WERI-Rb-1 (cell line): ENCODE measurements around the gene ATRIP.

Experiments used
- DNase-seq: peaks from one replicate; pipeline ENCODE4 v3.0.0-alpha.2; 2020
- H3K27ac ChIP-seq: fragments of 250-450 bp; sonication (Bioruptor Pico); 2 replicates; pipeline ENCODE4 v1.5.1; 2020; ENCODE audit warnings: mild to moderate bottlenecking, moderate library complexity
- H3K27me3 ChIP-seq: fragments of 250-450 bp; sonication (Bioruptor Pico); 2 replicates; pipeline ENCODE4 v1.5.1; 2021; ENCODE audit warnings: mild to moderate bottlenecking, low read depth, moderate library complexity; ENCODE audit not compliant: insufficient read depth, severe bottlenecking
- H3K36me3 ChIP-seq: fragments of 250-450 bp; sonication (Bioruptor Pico); 2 replicates; pipeline ENCODE4 v1.5.1; 2020; ENCODE audit warnings: mild to moderate bottlenecking, moderate library complexity
- H3K4me3 ChIP-seq: 2 replicates; pipeline ENCODE4 v1.5.1; 2011; ENCODE audit warnings: low read depth, mild to moderate bottlenecking, control low read depth, low read length
- H3K9me3 ChIP-seq: fragments of 250-450 bp; sonication (Bioruptor Pico); 2 replicates; pipeline ENCODE4 v1.5.1; 2021; ENCODE audit warnings: mild to moderate bottlenecking, moderate library complexity; ENCODE audit not compliant: severe bottlenecking
- CTCF ChIP-seq: IDR thresholded peaks from 2 replicates; pipeline ENCODE4 v1.5.1; 2011; ENCODE audit warnings: low read depth, mild to moderate bottlenecking, control low read depth, inconsistent platforms, low read length

Gene ATRIP

GRCh38 chr3:48429317-48429959, 17.1 kb upstream of the ATRIP start:
- peak overlapping the region; percentile 51 for H3K4me3 ChIP-seq
- H3K36me3 ChIP-seq = peaks cover 32% of the 10 kb centered on the region
- DNase-seq = peak; percentile 80
- H3K27me3 ChIP-seq = no peaks in the 10 kb centered on the region
- H3K9me3 ChIP-seq = no peaks in the 10 kb centered on the region
- H3K27ac ChIP-seq = peak overlapping the region; percentile 93
- no peak for TF ChIP-seq CTCF

GRCh38 chr3:48429960-48430707, 16.4 kb upstream of the ATRIP start, which contains the start of gene PLXNB1:
Gene PLXNB1 (minus strand): TSS chr3:48430086. CDS start chr3:48424611, 5,475 bp downstream.
- peaks cover 27% of the 10 kb centered on the region for H3K36me3 ChIP-seq
- peak; percentile 87 for DNase-seq
- H3K4me3 ChIP-seq = peak within 1 kb of the TSS; percentile 51

GRCh38 chr3:48430708-48431101, 15.8 kb upstream of the ATRIP start:
- DNase-seq = no peak

More at GRCh38 chr3:48429960-48430707, 16.4 kb upstream of the ATRIP start, which contains the start of gene PLXNB1:
- Histone ChIP-seq H3K27ac (peak within 1 kb of the TSS; percentile 93), H3K27me3 (no peaks in the 10 kb centered on the region), H3K9me3 (no peaks in the 10 kb centered on the region)
- no peak for TF ChIP-seq CTCF

GRCh38 chr3:48431224-48432029, 15.1 kb upstream of the ATRIP start:
- no peaks in the 10 kb centered on the region for H3K27me3 ChIP-seq
- no peaks in the 10 kb centered on the region for H3K9me3 ChIP-seq
- peaks cover 24% of the 10 kb centered on the region for H3K36me3 ChIP-seq
- no peak overlapping the region for H3K4me3 ChIP-seq
- H3K27ac ChIP-seq = peak overlapping the region; percentile 83
- no peak for TF ChIP-seq CTCF
- DNase-seq = no peak

More at GRCh38 chr3:48430708-48431101, 15.8 kb upstream of the ATRIP start:
- H3K27ac ChIP-seq = peak overlapping the region; percentile 93
- no peak overlapping the region for H3K4me3 ChIP-seq
- no peaks in the 10 kb centered on the region for H3K9me3 ChIP-seq
- peaks cover 24% of the 10 kb centered on the region for H3K36me3 ChIP-seq
- TF ChIP-seq CTCF = no peak
- no peaks in the 10 kb centered on the region for H3K27me3 ChIP-seq

- peak; percentile 47 for TF ChIP-seq CTCF
- no peaks in the 10 kb centered on the region for H3K9me3 ChIP-seq
- DNase-seq = peak; percentile 85
- peak overlapping the region; percentile 83 for H3K27ac ChIP-seq
- H3K36me3 ChIP-seq = peaks cover 24% of the 10 kb centered on the region
- H3K4me3 ChIP-seq = no peak overlapping the region
- no peaks in the 10 kb centered on the region for H3K27me3 ChIP-seq
Measured at GRCh38 chr3:48432411-48433371, 13.8 kb upstream of the ATRIP start.
